Lung (tissue), 12 donors: Measurements from ENCODE around the gene HCN2. TPM values are rescaled to one million over a fixed set of nuclear protein-coding genes. Genes with fewer than 3 reads are reported as not detected.
A peak's percentile ranks its signal among the peaks of the same experiment; 100 is the strongest.

Source experiments
- ATAC-seq: fragments of 200-7000 bp; cut with Tn5 transposase; one replicate; pipeline ENCODE4 v1.9.1; 2020; ENCODE audit warnings: moderate number of reproducible peaks; ENCODE audit not compliant: insufficient read depth, low FRiP score
- DNase-seq, 3 donors: peaks; one replicate each; pipeline ENCODE4 v3.0.0-alpha.2; 2013 to 2017
- H3K27ac ChIP-seq, 2 donors: one replicate each; pipeline ENCODE4 v1.5.1; 2013; ENCODE audit warnings: mild to moderate bottlenecking in 2 of 2, moderate library complexity in 2 of 2, control low read depth in 1 of 2, inconsistent platforms in 1 of 2, low read depth in 1 of 2, low read length in 1 of 2
- H3K27me3 ChIP-seq, 3 donors: one replicate each; pipeline ENCODE4 v1.5.1; 2013; ENCODE audit warnings: low read length in 2 of 3; ENCODE audit not compliant: control insufficient read depth in 3 of 3, insufficient read depth in 3 of 3
- H3K36me3 ChIP-seq, 4 donors: one replicate each; pipeline ENCODE4 v1.5.1; 2013; ENCODE audit warnings: low read length in 4 of 4, mild to moderate bottlenecking in 1 of 4, moderate library complexity in 1 of 4; ENCODE audit not compliant: control insufficient read depth in 4 of 4, insufficient read depth in 4 of 4
- H3K4me1 ChIP-seq, 5 donors: one replicate each; pipeline ENCODE4 v1.5.1; 2013; ENCODE audit warnings: low read length in 5 of 5, mild to moderate bottlenecking in 2 of 5, moderate library complexity in 1 of 5; ENCODE audit not compliant: control insufficient read depth in 5 of 5, insufficient read depth in 5 of 5
- H3K4me3 ChIP-seq: one replicate; pipeline ENCODE4 v1.5.1; 2013; ENCODE audit warnings: mild to moderate bottlenecking, control low read depth, moderate library complexity
- H3K9ac ChIP-seq, 2 donors: one replicate each; pipeline ENCODE4 v1.5.1; 2013; ENCODE audit warnings: low read length in 2 of 2, control low read depth in 1 of 2; ENCODE audit not compliant: insufficient read depth in 1 of 2
- H3K9me3 ChIP-seq, 4 donors: one replicate each; pipeline ENCODE4 v1.5.1; 2013; ENCODE audit warnings: low read length in 3 of 4, mild to moderate bottlenecking in 1 of 4, moderate library complexity in 1 of 4; ENCODE audit not compliant: control insufficient read depth in 4 of 4, insufficient read depth in 3 of 4
- WGBS, 2 donors: extraction: QIAGEN DNeasy Blood & Tissue Kit; methylation state at CpG; one replicate each; pipeline ENCODE4 v1.1.7; 2013; 5-methylcytosine and 5-hydroxymethylcytosine counted together
- polyA plus RNA-seq, 2 donors: library from polyadenylated mRNA; stranded (reverse); fragments of 200-250 nt; gene quantifications; one replicate each; pipeline ENCODE4 v1.2.1, GENCODE V29; 2013
- total RNA-seq, 2 donors: library from RNA; depleted of rRNA in 1 of 2; stranded (reverse); fragments of >200 nt in 1 of 2; gene quantifications; one replicate each; pipeline ENCODE4 v1.2.1, GENCODE V29; 2014 to 2021
- TF ChIP-seq, protein P1 (sequence below): IDR thresholded peaks from 2 replicates; pipeline ENCODE4 v1.5.1; 2012; ENCODE audit warnings: mild to moderate bottlenecking; ENCODE audit errors: control extremely low read depth, extremely low read depth
- donor health status: control.
- donor health status: control.
- donor health status: Bipolar disorder and iron deficiency.
- donor health status: healthy.
- donor health status: DM: yes; HTN: yes; CAD: no.

HCN2 gene
- total and polyA plus RNA-seq, 4 donors, result 0.04 to 0.37 (median 0.16) TPM

DNA sequence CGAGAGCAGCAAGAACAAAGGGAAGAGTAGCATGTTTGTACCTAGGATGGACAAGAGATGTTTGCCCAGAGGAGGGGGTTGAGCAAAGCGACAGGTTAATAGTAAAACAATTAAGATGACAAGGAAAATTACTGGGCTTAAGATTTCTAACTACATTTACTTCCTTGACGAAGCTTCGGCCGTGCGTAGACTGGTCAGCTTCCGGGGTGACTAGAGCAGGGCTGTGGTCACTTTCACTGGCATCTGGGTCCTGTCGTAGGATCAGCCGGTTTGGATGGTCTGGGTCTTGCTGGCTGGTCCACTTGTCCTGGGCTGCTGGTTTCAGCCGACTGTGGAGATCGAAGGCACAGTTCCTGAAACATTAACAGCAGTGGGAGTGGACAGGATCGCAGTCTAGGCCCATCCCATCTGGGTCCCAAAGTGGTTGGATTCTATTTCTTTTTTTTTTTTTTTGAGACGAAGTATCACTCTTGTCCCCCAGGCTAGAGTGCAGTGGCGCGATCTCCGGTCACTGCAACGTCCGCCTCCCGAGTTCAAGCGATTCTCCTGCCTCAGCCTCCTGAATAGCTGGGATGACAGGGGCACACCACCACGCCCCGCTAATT is 22.3 kb upstream of the HCN2 start:
- Histone ChIP-seq H3K9ac (no peak overlapping the region), H3K4me1 (peaks cover 0 to 10% (median 0%) of the 10 kb centered on the region in 5 donors), H3K27ac (no peak overlapping the region), H3K9me3 (no peaks in the 10 kb centered on the region), H3K4me3 (no peak overlapping the region), H3K27me3 (no peaks in the 10 kb centered on the region), H3K36me3 (no peaks in the 10 kb centered on the region)
- no peak for ATAC-seq
- WGBS, 2 donors, result 81 to 93% methylated on average over 22 of the region's 22 CpGs
- DNase-seq, result no peak
- TF ChIP-seq, protein P1, sequence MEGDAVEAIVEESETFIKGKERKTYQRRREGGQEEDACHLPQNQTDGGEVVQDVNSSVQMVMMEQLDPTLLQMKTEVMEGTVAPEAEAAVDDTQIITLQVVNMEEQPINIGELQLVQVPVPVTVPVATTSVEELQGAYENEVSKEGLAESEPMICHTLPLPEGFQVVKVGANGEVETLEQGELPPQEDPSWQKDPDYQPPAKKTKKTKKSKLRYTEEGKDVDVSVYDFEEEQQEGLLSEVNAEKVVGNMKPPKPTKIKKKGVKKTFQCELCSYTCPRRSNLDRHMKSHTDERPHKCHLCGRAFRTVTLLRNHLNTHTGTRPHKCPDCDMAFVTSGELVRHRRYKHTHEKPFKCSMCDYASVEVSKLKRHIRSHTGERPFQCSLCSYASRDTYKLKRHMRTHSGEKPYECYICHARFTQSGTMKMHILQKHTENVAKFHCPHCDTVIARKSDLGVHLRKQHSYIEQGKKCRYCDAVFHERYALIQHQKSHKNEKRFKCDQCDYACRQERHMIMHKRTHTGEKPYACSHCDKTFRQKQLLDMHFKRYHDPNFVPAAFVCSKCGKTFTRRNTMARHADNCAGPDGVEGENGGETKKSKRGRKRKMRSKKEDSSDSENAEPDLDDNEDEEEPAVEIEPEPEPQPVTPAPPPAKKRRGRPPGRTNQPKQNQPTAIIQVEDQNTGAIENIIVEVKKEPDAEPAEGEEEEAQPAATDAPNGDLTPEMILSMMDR, result no peak

DNA sequence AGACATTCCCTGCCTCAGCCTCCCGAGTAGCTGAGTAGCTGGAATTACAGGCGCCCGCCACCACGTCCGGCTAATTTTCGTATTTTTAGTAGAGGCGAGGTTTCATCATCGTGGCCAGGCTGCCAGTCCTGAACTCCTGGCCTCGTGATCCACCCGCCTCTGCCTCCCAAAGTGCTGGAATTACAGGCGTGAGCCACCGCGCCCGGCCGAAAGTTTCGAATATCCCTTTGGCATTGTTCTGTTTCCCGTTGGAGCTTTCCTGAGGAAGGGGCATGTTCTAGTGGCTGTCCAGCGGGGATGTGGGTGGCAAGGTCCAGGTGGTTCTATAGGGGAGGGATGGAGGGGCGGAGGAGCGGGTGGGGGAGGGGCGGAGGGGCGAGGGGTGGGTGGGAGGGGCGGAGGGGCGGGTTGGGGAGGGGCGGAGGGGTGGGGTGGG is 19.4 kb upstream of the HCN2 start:
- H3K27me3 ChIP-seq, result no peaks in the 10 kb centered on the region
- no peak for ATAC-seq
- no peaks in the 10 kb centered on the region for H3K36me3 ChIP-seq
- H3K27ac ChIP-seq, result peak overlapping the region in 1 of 2 donors; percentile 47
- H3K9me3 ChIP-seq, result no peaks in the 10 kb centered on the region
- H3K4me1 ChIP-seq, result peaks cover 0 to 29% (median 15%) of the 10 kb centered on the region in 5 donors
- DNase-seq, result no peak
- no peak overlapping the region for H3K9ac ChIP-seq
- TF ChIP-seq, protein P1, result no peak
- WGBS, 2 donors, result 36 to 66% methylated on average over 18 to 19 of the region's 25 CpGs
- H3K4me3 ChIP-seq, result no peak overlapping the region

DNA sequence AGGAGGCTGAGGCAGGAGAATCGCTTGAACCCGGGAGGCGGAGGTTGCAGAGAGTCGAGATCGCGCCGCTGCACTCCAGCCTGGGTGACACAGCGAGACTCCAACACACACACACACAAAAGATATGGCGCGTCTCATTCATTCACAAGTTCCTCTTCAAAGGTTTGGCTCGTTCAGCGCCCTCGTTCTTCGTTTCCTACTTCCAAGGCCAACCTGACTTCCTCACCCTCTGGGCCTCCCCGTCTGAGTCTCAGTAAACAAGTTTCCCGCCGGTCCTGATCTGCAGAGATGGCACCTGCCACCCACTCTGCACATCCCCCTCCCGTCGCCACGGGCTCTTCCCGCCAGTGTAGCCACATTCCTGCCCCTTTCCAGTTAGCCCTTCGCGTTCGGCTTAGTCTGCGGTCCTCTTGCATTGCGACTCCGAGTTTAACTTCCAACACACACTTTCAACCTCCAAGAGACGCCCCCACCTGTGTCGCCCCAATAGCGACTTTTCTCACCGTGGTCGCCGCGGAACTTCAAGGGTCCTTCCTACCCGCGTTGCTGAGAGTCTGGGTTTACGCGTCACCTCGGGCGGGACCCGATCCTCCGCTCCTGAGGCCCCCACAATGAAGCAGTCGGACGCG is 18.6 kb upstream of the HCN2 start:
- no peaks in the 10 kb centered on the region for H3K27me3 ChIP-seq
- H3K9me3 ChIP-seq, result no peaks in the 10 kb centered on the region
- peak overlapping the region; percentile 77 to 85 for H3K9ac ChIP-seq
- 1 to 2% methylated on average over 45 of the region's 45 CpGs for WGBS, 2 donors
- peak overlapping the region; percentile 5 for H3K4me3 ChIP-seq
- DNase-seq, result peak; percentile 65 to 67 (median 67)
- H3K4me1 ChIP-seq, result peaks cover 0 to 34% (median 18%) of the 10 kb centered on the region in 5 donors
- peak overlapping the region; percentile 7 to 76 for H3K27ac ChIP-seq
- H3K36me3 ChIP-seq, result peaks cover 0 to 2% (median 0%) of the 10 kb centered on the region in 4 donors
- ATAC-seq, result no peak
- TF ChIP-seq, protein P1, result no peak
